ENCODE data around the gene TRA2B.

DNA sequence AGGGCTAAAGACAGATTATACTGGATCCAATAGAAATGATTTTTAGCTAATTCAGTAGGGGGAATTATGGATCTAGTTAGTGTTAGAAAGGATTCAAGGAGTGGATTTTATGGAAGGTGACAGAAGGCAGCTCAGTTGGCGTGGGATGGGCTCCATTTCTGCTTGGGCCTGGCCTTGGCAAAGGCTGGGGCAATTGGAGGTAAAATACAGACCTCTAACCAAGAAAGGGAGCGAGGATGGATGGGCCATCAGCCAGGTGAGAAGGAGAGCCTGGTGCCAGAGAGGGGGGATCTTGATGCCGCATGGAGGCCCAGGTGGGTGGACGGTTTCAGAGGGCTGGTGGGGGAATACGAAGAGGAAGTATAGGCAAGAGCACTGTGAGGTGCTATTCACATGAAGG is 40.7 kb upstream of the TRA2B start:
- TF ChIP-seq POLR2A (IDR thresholded peaks at IDR 0.05), result no peak
- TF ChIP-seq, protein P1, sequence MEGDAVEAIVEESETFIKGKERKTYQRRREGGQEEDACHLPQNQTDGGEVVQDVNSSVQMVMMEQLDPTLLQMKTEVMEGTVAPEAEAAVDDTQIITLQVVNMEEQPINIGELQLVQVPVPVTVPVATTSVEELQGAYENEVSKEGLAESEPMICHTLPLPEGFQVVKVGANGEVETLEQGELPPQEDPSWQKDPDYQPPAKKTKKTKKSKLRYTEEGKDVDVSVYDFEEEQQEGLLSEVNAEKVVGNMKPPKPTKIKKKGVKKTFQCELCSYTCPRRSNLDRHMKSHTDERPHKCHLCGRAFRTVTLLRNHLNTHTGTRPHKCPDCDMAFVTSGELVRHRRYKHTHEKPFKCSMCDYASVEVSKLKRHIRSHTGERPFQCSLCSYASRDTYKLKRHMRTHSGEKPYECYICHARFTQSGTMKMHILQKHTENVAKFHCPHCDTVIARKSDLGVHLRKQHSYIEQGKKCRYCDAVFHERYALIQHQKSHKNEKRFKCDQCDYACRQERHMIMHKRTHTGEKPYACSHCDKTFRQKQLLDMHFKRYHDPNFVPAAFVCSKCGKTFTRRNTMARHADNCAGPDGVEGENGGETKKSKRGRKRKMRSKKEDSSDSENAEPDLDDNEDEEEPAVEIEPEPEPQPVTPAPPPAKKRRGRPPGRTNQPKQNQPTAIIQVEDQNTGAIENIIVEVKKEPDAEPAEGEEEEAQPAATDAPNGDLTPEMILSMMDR (IDR thresholded peaks at IDR 0.05 in 8 of 11, conservative IDR thresholded peaks at IDR 0.05 in 3 of 11), result no peak
